GM23338 (cell line): ENCODE measurements around the gene MACF1. TPM values are rescaled to one million over a fixed set of nuclear protein-coding genes. Genes with fewer than 3 reads are reported as not detected.

Source experiments
- ATAC-seq: fragments of 200-7000 bp; cut with Tn5 transposase; 3 replicates; pipeline ENCODE4 v1.9.1; 2020
- DNase-seq: peaks from one replicate; pipeline ENCODE4 v3.0.0-alpha.2; 2015; ENCODE audit warnings: low spot score
- H2AFZ ChIP-seq: fragments of 200-600 bp; sonication (generic); 2 replicates; pipeline ENCODE4 v1.8.0; 2016; ENCODE audit warnings: antibody characterized with exemption, mild to moderate bottlenecking, moderate library complexity
- H3F3A ChIP-seq: fragments of 200-600 bp; sonication (generic); replicated peaks from 2 replicates; pipeline ENCODE4 v1.8.0; 2017; ENCODE audit warnings: antibody characterized with exemption, mixed run types, low read depth
- H3K27ac ChIP-seq: fragments of 200-600 bp; sonication (generic); 2 replicates; pipeline ENCODE4 v1.6.1; 2016; ENCODE audit warnings: low read depth
- H3K27me3 ChIP-seq: fragments of 200-600 bp; sonication (generic); 2 replicates; pipeline ENCODE4 v1.8.0; 2016; ENCODE audit warnings: mild to moderate bottlenecking, mixed run types, moderate library complexity; ENCODE audit not compliant: insufficient read depth
- H3K36me3 ChIP-seq: fragments of 200-600 bp; sonication (generic); 2 replicates; pipeline ENCODE4 v1.8.0; 2016; ENCODE audit warnings: mild to moderate bottlenecking; ENCODE audit not compliant: insufficient read depth
- H3K4me1 ChIP-seq: fragments of 200-600 bp; sonication (generic); 2 replicates; pipeline ENCODE4 v1.8.0; 2016; ENCODE audit warnings: mild to moderate bottlenecking, moderate library complexity; ENCODE audit not compliant: insufficient read depth
- H3K4me2 ChIP-seq: fragments of 200-600 bp; sonication (generic); 2 replicates; pipeline ENCODE4 v1.7.1; 2017; ENCODE audit warnings: mixed run types
- H3K4me3 ChIP-seq: fragments of 200-600 bp; sonication (generic); 2 replicates; pipeline ENCODE4 v1.6.1; 2016; ENCODE audit warnings: mixed run types
- H3K79me2 ChIP-seq: fragments of 200-600 bp; sonication (generic); replicated peaks from 2 replicates; pipeline ENCODE4 v1.8.0; 2017; ENCODE audit warnings: mild to moderate bottlenecking; ENCODE audit not compliant: insufficient read depth
- H3K9me2 ChIP-seq: fragments of 200-600 bp; sonication (generic); 2 replicates; pipeline ENCODE4 v1.8.0; 2017; ENCODE audit not compliant: insufficient read depth
- H4K20me1 ChIP-seq: fragments of 200-600 bp; sonication (generic); replicated peaks from 2 replicates; pipeline ENCODE4 v1.8.0; 2017; ENCODE audit warnings: mild to moderate bottlenecking; ENCODE audit not compliant: insufficient read depth
- H3K27ac Mint-ChIP-seq: 2 replicates; pipeline ENCODE4 v1.8.0; 2020; ENCODE audit warnings: inconsistent platforms, mild to moderate bottlenecking, moderate library complexity, mixed read lengths
- H3K27me3 Mint-ChIP-seq: 3 replicates; pipeline ENCODE4 v1.8.0; 2022; ENCODE audit warnings: low read depth, mild to moderate bottlenecking, moderate library complexity, mixed read lengths, inconsistent platforms; ENCODE audit not compliant: insufficient read depth, poor library complexity
- H3K36me3 Mint-ChIP-seq: 3 replicates; pipeline ENCODE4 v1.8.0; 2021; ENCODE audit warnings: low read depth, mild to moderate bottlenecking, inconsistent platforms, moderate library complexity, mixed read lengths
- H3K4me1 Mint-ChIP-seq: 3 replicates; pipeline ENCODE4 v1.8.0; 2020; ENCODE audit warnings: mild to moderate bottlenecking, inconsistent platforms, mixed read lengths
- H3K4me3 Mint-ChIP-seq: 3 replicates; pipeline ENCODE4 v1.8.0; 2021; ENCODE audit warnings: moderate library complexity, mild to moderate bottlenecking, inconsistent platforms, mixed read lengths
- H3K9me3 Mint-ChIP-seq: 3 replicates; pipeline ENCODE4 v1.8.0; 2020; ENCODE audit warnings: moderate library complexity, mild to moderate bottlenecking, inconsistent platforms, mixed read lengths
- EZH2 ChIP-seq: fragments of 200-600 bp; sonication (generic); IDR thresholded peaks from one replicate; pipeline ENCODE4 v1.8.0; 2017; ENCODE audit warnings: antibody characterized with exemption, mild to moderate bottlenecking, low read depth; ENCODE audit not compliant: unreplicated experiment
- EZH2phosphoT487 ChIP-seq: fragments of 200-600 bp; sonication (generic); IDR thresholded peaks from one replicate; pipeline ENCODE4 v1.8.1; 2018; ENCODE audit warnings: antibody characterized with exemption; ENCODE audit not compliant: unreplicated experiment
- JUNB ChIP-seq: IDR thresholded peaks from one replicate; pipeline ENCODE4 v1.6.1; 2016; ENCODE audit warnings: antibody characterized with exemption; ENCODE audit not compliant: unreplicated experiment
- NANOG ChIP-seq: IDR thresholded peaks from 2 replicates; pipeline ENCODE4 v1.6.1; 2016; ENCODE audit warnings: antibody characterized with exemption, borderline replicate concordance
- POLR2AphosphoS5 ChIP-seq: IDR thresholded peaks from 2 replicates; pipeline ENCODE4 v1.6.1; 2016; ENCODE audit warnings: antibody characterized with exemption, low read depth
- STAT1 ChIP-seq: IDR thresholded peaks from one replicate; pipeline ENCODE4 v1.6.1; 2016; ENCODE audit warnings: antibody characterized with exemption; ENCODE audit not compliant: unreplicated experiment
- ZNF331 ChIP-seq: fragments of 250-450 bp; sonication (Bioruptor Pico); IDR thresholded peaks from 2 replicates; pipeline ENCODE4 v1.5.0; 2020; ENCODE audit warnings: low read depth, mild to moderate bottlenecking, moderate library complexity
- ZNF462 ChIP-seq: fragments of 250-450 bp; sonication (Bioruptor Pico); IDR thresholded peaks from 2 replicates; pipeline ENCODE4 v1.5.0; 2020; ENCODE audit warnings: mild to moderate bottlenecking, moderate library complexity
- polyA plus RNA-seq: library from polyadenylated mRNA; unstranded; fragments of >200 nt; fragmentation: Nextera tagmentation; extraction: Ambion mirVana; gene quantifications from 2 replicates; pipeline ENCODE4 v1.2.1, GENCODE V29; 2016
- total RNA-seq: library from RNA; depleted of rRNA; stranded (reverse); fragments of >200 nt; shearing (Covaris generic); gene quantifications from 2 replicates; pipeline ENCODE4 v1.2.3, GENCODE V29; 2014
- TF ChIP-seq, protein P1 (sequence below): IDR thresholded peaks from one replicate; pipeline ENCODE4 v1.6.1; 2018; ENCODE audit warnings: antibody characterized with exemption; ENCODE audit not compliant: unreplicated experiment
- TF ChIP-seq, protein P2 (sequence below): IDR thresholded peaks from 2 replicates; pipeline ENCODE4 v1.6.1; 2016; ENCODE audit warnings: antibody characterized with exemption

Gene MACF1
- total and polyA plus RNA-seq, 2 experiments from 2014 or later, result 104 to 399 TPM

DNA sequence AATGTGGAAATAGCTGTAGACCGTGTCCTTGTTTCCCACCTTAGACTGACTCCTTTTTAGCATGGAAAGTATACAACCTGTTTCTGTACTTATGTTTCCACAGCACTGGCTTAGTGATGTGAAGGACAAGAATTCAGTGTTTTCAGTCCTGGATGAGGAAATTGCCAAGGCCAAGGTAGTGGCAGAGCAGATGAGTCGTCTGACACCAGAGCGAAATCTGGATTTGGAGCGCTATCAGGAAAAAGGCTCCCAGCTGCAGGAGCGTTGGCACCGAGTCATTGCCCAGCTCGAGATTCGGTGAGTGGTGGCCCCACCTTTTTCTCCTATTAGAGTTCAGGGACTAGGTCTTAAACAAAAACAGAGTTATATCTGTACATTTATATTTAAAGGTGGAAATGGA lies 112.6 kb downstream of the MACF1 start:
- Histone ChIP-seq H3K4me2 (no peak overlapping the region), H3K27ac (no peak overlapping the region), H4K20me1 (peaks cover 15% of the 10 kb centered on the region; the same call in 1 of the 2 replicates), H3K36me3 (peaks cover 71% of the 10 kb centered on the region), H2AFZ (no peak overlapping the region), H3K4me1 (no peaks in the 10 kb centered on the region), H3K79me2 (no peaks in the 10 kb centered on the region), H3K9me2 (no peaks in the 10 kb centered on the region), H3F3A (no peaks in the 10 kb centered on the region), H3K27me3 (no peaks in the 10 kb centered on the region), H3K4me3 (no peak overlapping the region)
- no peak for TF ChIP-seq NANOG
- no peak for TF ChIP-seq STAT1
- TF ChIP-seq, protein P1, sequence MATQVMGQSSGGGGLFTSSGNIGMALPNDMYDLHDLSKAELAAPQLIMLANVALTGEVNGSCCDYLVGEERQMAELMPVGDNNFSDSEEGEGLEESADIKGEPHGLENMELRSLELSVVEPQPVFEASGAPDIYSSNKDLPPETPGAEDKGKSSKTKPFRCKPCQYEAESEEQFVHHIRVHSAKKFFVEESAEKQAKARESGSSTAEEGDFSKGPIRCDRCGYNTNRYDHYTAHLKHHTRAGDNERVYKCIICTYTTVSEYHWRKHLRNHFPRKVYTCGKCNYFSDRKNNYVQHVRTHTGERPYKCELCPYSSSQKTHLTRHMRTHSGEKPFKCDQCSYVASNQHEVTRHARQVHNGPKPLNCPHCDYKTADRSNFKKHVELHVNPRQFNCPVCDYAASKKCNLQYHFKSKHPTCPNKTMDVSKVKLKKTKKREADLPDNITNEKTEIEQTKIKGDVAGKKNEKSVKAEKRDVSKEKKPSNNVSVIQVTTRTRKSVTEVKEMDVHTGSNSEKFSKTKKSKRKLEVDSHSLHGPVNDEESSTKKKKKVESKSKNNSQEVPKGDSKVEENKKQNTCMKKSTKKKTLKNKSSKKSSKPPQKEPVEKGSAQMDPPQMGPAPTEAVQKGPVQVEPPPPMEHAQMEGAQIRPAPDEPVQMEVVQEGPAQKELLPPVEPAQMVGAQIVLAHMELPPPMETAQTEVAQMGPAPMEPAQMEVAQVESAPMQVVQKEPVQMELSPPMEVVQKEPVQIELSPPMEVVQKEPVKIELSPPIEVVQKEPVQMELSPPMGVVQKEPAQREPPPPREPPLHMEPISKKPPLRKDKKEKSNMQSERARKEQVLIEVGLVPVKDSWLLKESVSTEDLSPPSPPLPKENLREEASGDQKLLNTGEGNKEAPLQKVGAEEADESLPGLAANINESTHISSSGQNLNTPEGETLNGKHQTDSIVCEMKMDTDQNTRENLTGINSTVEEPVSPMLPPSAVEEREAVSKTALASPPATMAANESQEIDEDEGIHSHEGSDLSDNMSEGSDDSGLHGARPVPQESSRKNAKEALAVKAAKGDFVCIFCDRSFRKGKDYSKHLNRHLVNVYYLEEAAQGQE, result no peak
- TF ChIP-seq, protein P2, sequence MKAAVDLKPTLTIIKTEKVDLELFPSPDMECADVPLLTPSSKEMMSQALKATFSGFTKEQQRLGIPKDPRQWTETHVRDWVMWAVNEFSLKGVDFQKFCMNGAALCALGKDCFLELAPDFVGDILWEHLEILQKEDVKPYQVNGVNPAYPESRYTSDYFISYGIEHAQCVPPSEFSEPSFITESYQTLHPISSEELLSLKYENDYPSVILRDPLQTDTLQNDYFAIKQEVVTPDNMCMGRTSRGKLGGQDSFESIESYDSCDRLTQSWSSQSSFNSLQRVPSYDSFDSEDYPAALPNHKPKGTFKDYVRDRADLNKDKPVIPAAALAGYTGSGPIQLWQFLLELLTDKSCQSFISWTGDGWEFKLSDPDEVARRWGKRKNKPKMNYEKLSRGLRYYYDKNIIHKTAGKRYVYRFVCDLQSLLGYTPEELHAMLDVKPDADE, result no peak
- TF ChIP-seq POLR2AphosphoS5, result no peak
- no peak for TF ChIP-seq JUNB
- TF ChIP-seq ZNF331 (CRISPR knock-in tag), result no peak
- Mint-ChIP-seq H3K4me1 (no peaks in the 10 kb centered on the region), H3K36me3 (peaks cover 58% of the 10 kb centered on the region), H3K27ac (no peak overlapping the region), H3K9me3 (no peaks in the 10 kb centered on the region), H3K27me3 (peaks cover 3% of the 10 kb centered on the region), H3K4me3 (no peak overlapping the region)
- ATAC-seq, result no peak
- no peak for DNase-seq

DNA sequence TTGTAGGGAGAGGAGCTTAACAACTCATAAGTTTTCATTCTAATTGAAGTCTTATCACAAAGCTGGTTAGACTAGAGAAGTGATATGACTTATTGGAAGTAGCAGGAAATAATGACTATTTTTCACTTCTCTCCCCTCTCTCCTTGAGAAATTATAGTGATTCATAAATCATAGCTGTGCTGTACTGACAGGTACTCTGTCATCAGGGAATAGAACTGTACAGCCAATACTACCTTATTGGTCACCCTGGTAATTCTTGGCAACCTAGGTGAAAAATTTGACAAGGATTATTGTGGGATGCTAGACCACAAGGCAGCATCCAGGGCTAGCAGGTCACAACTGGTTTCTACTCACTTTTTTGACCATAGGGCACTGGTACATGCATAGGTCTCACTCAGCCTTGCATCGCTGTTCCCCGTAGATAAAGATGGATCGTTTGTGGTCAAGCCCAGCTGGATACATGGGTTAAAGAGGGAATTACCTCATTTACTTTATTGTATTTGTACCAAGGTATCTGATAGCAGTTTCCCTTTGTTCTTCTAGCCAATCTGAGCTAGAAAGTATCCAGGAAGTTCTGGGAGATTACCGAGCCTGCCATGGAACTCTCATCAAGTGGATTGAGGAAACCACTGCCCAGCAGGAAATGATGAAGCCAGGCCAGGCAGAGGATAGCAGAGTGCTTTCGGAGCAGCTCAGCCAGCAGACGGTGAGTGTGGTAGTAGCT lies 113.6 kb downstream of the MACF1 start:
- Histone ChIP-seq H3K4me2 (no peak overlapping the region), H3K27me3 (no peaks in the 10 kb centered on the region), H3K36me3 (peaks cover 76% of the 10 kb centered on the region), H3K79me2 (no peaks in the 10 kb centered on the region), H3K4me1 (no peaks in the 10 kb centered on the region), H3K9me2 (no peaks in the 10 kb centered on the region), H3K4me3 (no peak overlapping the region), H2AFZ (no peak overlapping the region), H4K20me1 (peaks cover 12% of the 10 kb centered on the region), H3K27ac (no peak overlapping the region), H3F3A (no peaks in the 10 kb centered on the region)
- DNase-seq (no peak), ATAC-seq (no peak)
- H3K4me1 Mint-ChIP-seq, result no peaks in the 10 kb centered on the region
- no peak overlapping the region for H3K27ac Mint-ChIP-seq
- H3K4me3 Mint-ChIP-seq, result no peak overlapping the region
- H3K36me3 Mint-ChIP-seq, result peaks cover 62% of the 10 kb centered on the region
- H3K9me3 Mint-ChIP-seq, result no peaks in the 10 kb centered on the region
- H3K27me3 Mint-ChIP-seq, result peaks cover 5% of the 10 kb centered on the region
- TF ChIP-seq EZH2, result no peak
- no peak for TF ChIP-seq EZH2phosphoT487
- no peak for TF ChIP-seq NANOG
- no peak for TF ChIP-seq ZNF462 (CRISPR knock-in tag)
